ENCODE results near the gene TSPOAP1.

DNA sequence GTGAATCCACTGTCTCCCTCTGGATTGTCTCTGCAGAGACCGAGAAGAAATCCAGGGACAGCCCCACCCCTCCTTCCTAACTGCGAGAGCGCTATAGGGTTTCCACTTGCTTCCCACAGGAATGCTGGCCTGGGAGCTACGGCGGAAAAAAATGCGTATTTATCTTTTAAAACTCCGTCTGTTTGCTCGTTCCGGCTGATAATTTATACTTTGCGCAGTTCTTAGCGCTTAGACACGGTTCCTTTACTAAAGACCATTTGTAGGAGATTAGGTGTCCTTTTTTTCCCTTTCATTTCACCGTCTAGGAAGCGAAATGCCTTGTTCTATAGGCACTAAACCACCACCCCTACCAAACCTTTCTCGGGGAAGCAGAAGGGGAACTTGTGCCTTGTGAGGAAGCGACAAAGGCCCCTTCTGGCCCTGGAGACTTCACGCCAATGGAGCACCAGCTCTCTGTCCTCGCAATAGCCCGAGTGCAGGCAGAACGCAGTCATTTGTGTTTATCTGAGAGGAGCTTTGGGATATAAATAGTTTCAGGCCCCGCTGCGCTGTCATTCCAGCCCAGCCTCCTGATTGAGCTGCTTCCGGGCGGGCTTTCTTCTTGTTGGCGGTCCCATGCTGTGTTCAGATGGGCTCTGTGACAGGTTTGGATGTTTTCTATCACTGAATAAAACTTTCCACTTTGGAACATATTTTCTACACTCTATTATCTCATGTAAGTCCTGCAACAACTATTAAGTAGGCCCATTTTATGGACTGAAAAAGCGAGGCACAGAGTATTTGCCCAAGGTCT, 24.2 kb upstream of the TSPOAP1 start:
- TF ChIP-seq, protein P1, sequence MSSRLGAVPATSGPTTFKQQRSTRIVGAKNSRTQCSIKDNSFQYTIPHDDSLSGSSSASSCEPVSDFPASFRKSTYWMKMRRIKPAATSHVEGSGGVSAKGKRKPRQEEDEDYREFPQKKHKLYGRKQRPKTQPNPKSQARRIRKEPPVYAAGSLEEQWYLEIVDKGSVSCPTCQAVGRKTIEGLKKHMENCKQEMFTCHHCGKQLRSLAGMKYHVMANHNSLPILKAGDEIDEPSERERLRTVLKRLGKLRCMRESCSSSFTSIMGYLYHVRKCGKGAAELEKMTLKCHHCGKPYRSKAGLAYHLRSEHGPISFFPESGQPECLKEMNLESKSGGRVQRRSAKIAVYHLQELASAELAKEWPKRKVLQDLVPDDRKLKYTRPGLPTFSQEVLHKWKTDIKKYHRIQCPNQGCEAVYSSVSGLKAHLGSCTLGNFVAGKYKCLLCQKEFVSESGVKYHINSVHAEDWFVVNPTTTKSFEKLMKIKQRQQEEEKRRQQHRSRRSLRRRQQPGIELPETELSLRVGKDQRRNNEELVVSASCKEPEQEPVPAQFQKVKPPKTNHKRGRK (CRISPR knock-in tag; IDR thresholded peaks at IDR 0.05; ENCODE audit: borderline replicate concordance): no peak
- TF ChIP-seq TEAD4 (CRISPR knock-in tag; IDR thresholded peaks at IDR 0.05): no peak
- TF ChIP-seq, protein P2, sequence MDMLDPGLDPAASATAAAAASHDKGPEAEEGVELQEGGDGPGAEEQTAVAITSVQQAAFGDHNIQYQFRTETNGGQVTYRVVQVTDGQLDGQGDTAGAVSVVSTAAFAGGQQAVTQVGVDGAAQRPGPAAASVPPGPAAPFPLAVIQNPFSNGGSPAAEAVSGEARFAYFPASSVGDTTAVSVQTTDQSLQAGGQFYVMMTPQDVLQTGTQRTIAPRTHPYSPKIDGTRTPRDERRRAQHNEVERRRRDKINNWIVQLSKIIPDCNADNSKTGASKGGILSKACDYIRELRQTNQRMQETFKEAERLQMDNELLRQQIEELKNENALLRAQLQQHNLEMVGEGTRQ (CRISPR knock-in tag; IDR thresholded peaks at IDR 0.05): no peak
- TF ChIP-seq, protein P3, sequence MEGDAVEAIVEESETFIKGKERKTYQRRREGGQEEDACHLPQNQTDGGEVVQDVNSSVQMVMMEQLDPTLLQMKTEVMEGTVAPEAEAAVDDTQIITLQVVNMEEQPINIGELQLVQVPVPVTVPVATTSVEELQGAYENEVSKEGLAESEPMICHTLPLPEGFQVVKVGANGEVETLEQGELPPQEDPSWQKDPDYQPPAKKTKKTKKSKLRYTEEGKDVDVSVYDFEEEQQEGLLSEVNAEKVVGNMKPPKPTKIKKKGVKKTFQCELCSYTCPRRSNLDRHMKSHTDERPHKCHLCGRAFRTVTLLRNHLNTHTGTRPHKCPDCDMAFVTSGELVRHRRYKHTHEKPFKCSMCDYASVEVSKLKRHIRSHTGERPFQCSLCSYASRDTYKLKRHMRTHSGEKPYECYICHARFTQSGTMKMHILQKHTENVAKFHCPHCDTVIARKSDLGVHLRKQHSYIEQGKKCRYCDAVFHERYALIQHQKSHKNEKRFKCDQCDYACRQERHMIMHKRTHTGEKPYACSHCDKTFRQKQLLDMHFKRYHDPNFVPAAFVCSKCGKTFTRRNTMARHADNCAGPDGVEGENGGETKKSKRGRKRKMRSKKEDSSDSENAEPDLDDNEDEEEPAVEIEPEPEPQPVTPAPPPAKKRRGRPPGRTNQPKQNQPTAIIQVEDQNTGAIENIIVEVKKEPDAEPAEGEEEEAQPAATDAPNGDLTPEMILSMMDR (IDR thresholded peaks at IDR 0.05): no peak

All from WTC11 (cell line).